SK-N-SH (cell line): Measurements from ENCODE around the gene ZNF750. TPM values are rescaled to one million over a fixed set of nuclear protein-coding genes. Genes with fewer than 3 reads are reported as not detected.

Experiments used
- CTCF ChIA-PET: fragments of 300-600, 350-600 bp; formaldehyde crosslinking; extraction: SDS; loops from one replicate; lab custom pipeline; 2021; lab: Yijun Ruan, JAX
- POLR2A ChIA-PET: fragments of 350-600 bp; sonication (Branson Sonifier 250); formaldehyde crosslinking; extraction: SDS; loops from one replicate; lab custom pipeline; 2020; ENCODE audit warnings: antibody characterized with exemption, inconsistent platforms; lab: Yijun Ruan, JAX
- DNase-seq: peaks from one replicate; pipeline ENCODE4 v3.0.0; 2012
- H2AFZ ChIP-seq: fragments of 200-600 bp; sonication (generic); 2 replicates; pipeline ENCODE4 v1.8.1; 2016; ENCODE audit warnings: antibody characterized with exemption, mild to moderate bottlenecking, low read depth
- H3F3A ChIP-seq: fragments of 200-600 bp; sonication (generic); replicated peaks from 2 replicates; pipeline ENCODE3; 2016; ENCODE audit warnings: antibody characterized with exemption, mild to moderate bottlenecking; ENCODE audit not compliant: insufficient read depth
- H3K27ac ChIP-seq, 2 experiments: fragments of 200-500 bp in 1 of 2; fragments of 200-600 bp in 1 of 2; sonication (Bioruptor generic) in 1 of 2; sonication (generic), shearing (Covaris generic) in 1 of 2; 2 replicates each; pipeline versions ENCODE4 v1.5.1 to v1.6.1; 2014 to 2016; ENCODE audit warnings: low read depth in 2 of 2, inconsistent platforms in 1 of 2, low read length in 1 of 2, mild to moderate bottlenecking in 1 of 2, mixed read lengths in 1 of 2
- H3K27me3 ChIP-seq: fragments of 200-600 bp; sonication (generic), shearing (Covaris generic); 2 replicates; pipeline ENCODE4 v1.6.1; 2016; ENCODE audit warnings: mixed run types; ENCODE audit not compliant: insufficient read depth
- H3K36me3 ChIP-seq, 2 experiments: fragments of 200-500 bp in 1 of 2; fragments of 200-600 bp in 1 of 2; sonication (Bioruptor generic) in 1 of 2; sonication (generic) in 1 of 2; replicated peaks in 1 of 2; 2 replicates each; pipeline versions ENCODE3 to v1.5.1; 2014 to 2016; ENCODE audit warnings: low read length in 1 of 2, mild to moderate bottlenecking in 1 of 2; ENCODE audit not compliant: insufficient read depth in 2 of 2, control insufficient read depth in 1 of 2
- H3K4me1 ChIP-seq, 2 experiments: fragments of 200-500 bp in 1 of 2; fragments of 200-600 bp in 1 of 2; sonication (Bioruptor generic) in 1 of 2; sonication (generic), shearing (Covaris generic) in 1 of 2; 2 replicates each; pipeline versions ENCODE4 v1.5.1 to v1.6.1; 2014 to 2016; ENCODE audit warnings: low read depth in 1 of 2, low read length in 1 of 2, mixed run types in 1 of 2; ENCODE audit not compliant: insufficient read depth in 2 of 2, control insufficient read depth in 1 of 2
- H3K4me2 ChIP-seq: fragments of 200-600 bp; sonication (generic), shearing (Covaris generic); 2 replicates; pipeline ENCODE4 v1.6.1; 2017; ENCODE audit warnings: mixed run types
- H3K4me3 ChIP-seq, 2 experiments: fragments of 200-500 bp in 1 of 2; fragments of 200-600 bp in 1 of 2; sonication (Bioruptor generic) in 1 of 2; sonication (generic), shearing (Covaris generic) in 1 of 2; 2 replicates each; pipeline versions ENCODE4 v1.5.1 to v1.8.1; 2014 to 2016; ENCODE audit warnings: low read depth in 2 of 2, inconsistent platforms in 1 of 2, low read length in 1 of 2, mild to moderate bottlenecking in 1 of 2, mixed read lengths in 1 of 2, moderate library complexity in 1 of 2
- H3K79me2 ChIP-seq: fragments of 200-600 bp; sonication (generic); 2 replicates; pipeline ENCODE4 v1.8.1; 2017; ENCODE audit warnings: mild to moderate bottlenecking; ENCODE audit not compliant: insufficient read depth
- H3K9ac ChIP-seq: fragments of 200-600 bp; sonication (generic); 2 replicates; pipeline ENCODE4 v1.6.1; 2017; ENCODE audit warnings: mixed run types
- H3K9me2 ChIP-seq: fragments of 200-600 bp; sonication (generic); 2 replicates; pipeline ENCODE4 v1.6.1; 2017; ENCODE audit warnings: mixed run types
- H3K9me3 ChIP-seq: fragments of 200-600 bp; sonication (generic); 2 replicates; pipeline ENCODE4 v1.6.1; 2017; ENCODE audit warnings: mixed run types, mild to moderate bottlenecking, moderate library complexity
- H4K20me1 ChIP-seq: fragments of 200-600 bp; sonication (generic); 2 replicates; pipeline ENCODE4 v1.6.1; 2017; ENCODE audit warnings: mild to moderate bottlenecking, mixed run types; ENCODE audit not compliant: insufficient read depth
- CHD2 ChIP-seq: fragments of 150-350 bp; IDR thresholded peaks from 2 replicates; pipeline ENCODE4 v1.6.1; 2018; ENCODE audit warnings: low read length; ENCODE audit not compliant: partially characterized antibody
- CTCF ChIP-seq: fragments of 200-600 bp; sonication (generic); IDR thresholded peaks from 2 replicates; pipeline ENCODE4 v1.6.1; 2017; ENCODE audit warnings: antibody characterized with exemption, mild to moderate bottlenecking, moderate library complexity
- ELF1 ChIP-seq: IDR thresholded peaks from 2 replicates; pipeline ENCODE4 v1.4.0; 2012
- EZH2phosphoT487 ChIP-seq: fragments of 200-600 bp; sonication (generic); IDR thresholded peaks from 2 replicates; pipeline ENCODE4 v1.6.1; 2017; ENCODE audit warnings: low read depth, mixed run types, mild to moderate bottlenecking, antibody characterized with exemption, moderate library complexity, borderline replicate concordance
- FOSL2 ChIP-seq: IDR thresholded peaks from 2 replicates; pipeline ENCODE4 v1.4.0; 2012; ENCODE audit warnings: low read depth, mild to moderate bottlenecking, moderate library complexity, borderline replicate concordance
- FOXJ3 ChIP-seq: sonication (generic); formaldehyde crosslinking; IDR thresholded peaks from 2 replicates; pipeline ENCODE4 v1.5.1; 2020; ENCODE audit warnings: mild to moderate bottlenecking, missing genetic modification reagents
- GABPA ChIP-seq: IDR thresholded peaks from 2 replicates; pipeline ENCODE4 v1.4.0; 2012; ENCODE audit warnings: low read depth, mild to moderate bottlenecking
- MXI1 ChIP-seq: IDR thresholded peaks from 2 replicates; pipeline ENCODE4 v1.6.1; 2012; ENCODE audit warnings: mild to moderate bottlenecking, low read depth, low read length, improper control_type of control experiment
- NRF1 ChIP-seq: IDR thresholded peaks from 2 replicates; pipeline ENCODE4 v1.6.1; 2012; ENCODE audit warnings: low read depth, mild to moderate bottlenecking, low read length
- POLR2AphosphoS5 ChIP-seq: IDR thresholded peaks from 2 replicates; pipeline ENCODE4 v1.6.1; 2012; ENCODE audit warnings: low read depth, low read length
- RCOR1 ChIP-seq: fragments of 150-350 bp; IDR thresholded peaks from 2 replicates; pipeline ENCODE4 v1.6.1; 2017; ENCODE audit warnings: antibody characterized with exemption, low read length
- RFX5 ChIP-seq: IDR thresholded peaks from 2 replicates; pipeline ENCODE4 v1.6.1; 2012; ENCODE audit warnings: mild to moderate bottlenecking, improper control_type of control experiment, low read length
- TAF1 ChIP-seq: IDR thresholded peaks from 2 replicates; pipeline ENCODE4 v1.6.1; 2012; ENCODE audit warnings: low read depth, mild to moderate bottlenecking, low read length, moderate library complexity, borderline replicate concordance
- TEAD4 ChIP-seq: IDR thresholded peaks from 2 replicates; pipeline ENCODE4 v1.4.0; 2012; ENCODE audit warnings: mild to moderate bottlenecking, borderline replicate concordance; ENCODE audit not compliant: insufficient read depth
- USF1 ChIP-seq: IDR thresholded peaks from 2 replicates; pipeline ENCODE4 v1.4.0; 2012; ENCODE audit warnings: low read depth, borderline replicate concordance
- YY1 ChIP-seq: IDR thresholded peaks from 2 replicates; pipeline ENCODE4 v1.4.0; 2012; ENCODE audit warnings: low read depth, mild to moderate bottlenecking
- ZBTB33 ChIP-seq: IDR thresholded peaks from 2 replicates; pipeline ENCODE4 v1.4.0; 2012; ENCODE audit warnings: low read depth, borderline replicate concordance
- WGBS: methylation state at CpG from one replicate; pipeline ENCODE4 v1.1.6; 2017; ENCODE audit warnings: low lambda C conversion rate; 5-methylcytosine and 5-hydroxymethylcytosine counted together
- polyA plus RNA-seq, 3 experiments: library from polyadenylated mRNA; depleted of rRNA; stranded (reverse); fragments of >200 nt; gene quantifications; 2 replicates each; pipeline ENCODE4 v1.2.3, GENCODE V29; 2012
- TF ChIP-seq, protein P1 (sequence below): IDR thresholded peaks from 2 replicates; pipeline ENCODE4; 2012
- TF ChIP-seq, protein P2 (sequence below): IDR thresholded peaks from 2 replicates; pipeline ENCODE4 v1.6.1; 2012; ENCODE audit warnings: mild to moderate bottlenecking, low read depth, low read length, moderate library complexity

The ZNF750 gene
- polyA plus RNA-seq, 1 of the 3 experiments (the other 2 are of a cell fraction): not detected

DNA sequence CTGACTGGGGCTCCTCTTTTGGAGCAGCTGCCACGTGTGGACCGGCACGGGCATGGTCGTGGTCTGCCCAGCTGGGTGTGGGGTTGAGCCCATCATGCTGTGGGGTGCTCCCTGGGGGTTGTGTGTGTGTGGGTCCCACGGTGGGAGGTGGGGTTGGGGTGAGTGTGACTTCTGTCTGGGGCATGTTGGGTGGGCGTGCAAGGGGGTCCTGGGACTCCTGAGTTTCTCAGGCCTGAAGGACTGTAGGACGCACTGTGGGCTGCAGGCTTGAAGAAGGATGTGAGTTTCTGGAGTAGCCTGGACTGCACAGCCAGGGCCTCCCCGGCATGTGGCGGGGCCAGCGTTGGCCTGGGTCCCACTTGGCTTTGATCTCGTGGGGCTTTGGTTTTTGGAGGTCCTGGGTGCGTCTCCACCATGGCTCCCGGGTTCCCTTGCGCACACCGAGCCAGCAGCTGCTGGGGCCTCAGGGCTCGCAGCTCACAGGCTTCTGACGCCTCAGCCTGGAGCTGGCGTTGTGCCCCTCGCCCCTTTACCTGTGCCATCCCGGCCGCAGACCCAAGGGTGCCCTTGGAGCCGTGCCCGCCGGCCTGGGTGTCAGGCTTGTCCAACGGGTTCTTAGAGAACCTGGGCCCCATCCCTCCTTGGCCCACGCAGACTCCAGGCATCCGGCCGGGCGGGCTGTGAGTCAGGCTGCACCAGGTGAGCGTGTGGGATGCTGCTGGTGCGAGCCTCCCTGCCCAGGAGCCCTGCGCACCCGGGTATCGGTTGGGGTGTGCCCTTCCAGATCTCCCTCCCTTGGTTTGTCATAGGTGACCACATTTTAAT lies 34.4 kb upstream of the ZNF750 start:
- H3K36me3 ChIP-seq: peaks cover 0 to 23% of the 10 kb centered on the region in 2 experiments

More for the DNA sequence above, 34.4 kb upstream of the ZNF750 start:
- Histone ChIP-seq H3K4me2 (no peak overlapping the region), H3K9me2 (no peaks in the 10 kb centered on the region), H3K27me3 (no peaks in the 10 kb centered on the region), H3K4me1 (peaks cover 0 to 2% of the 10 kb centered on the region in 2 experiments; a peak in 1 of 4 replicates), H3F3A (peaks cover 8% of the 10 kb centered on the region), H3K4me3 (no peak overlapping the region), H3K27ac (no peak overlapping the region), H2AFZ (no peak overlapping the region), H3K79me2 (peaks cover 13% of the 10 kb centered on the region; the same call in 1 of the 2 replicates), H4K20me1 (no peaks in the 10 kb centered on the region), H3K9me3 (no peaks in the 10 kb centered on the region), H3K9ac (no peak overlapping the region)
- no peak for DNase-seq
- TF ChIP-seq FOSL2 (no peak), POLR2AphosphoS5 (no peak), TAF1 (no peak), TEAD4 (no peak), ELF1 (no peak), CTCF (no peak), FOXJ3 (no peak), USF1 (no peak), NRF1 (no peak), ZBTB33 (no peak), EZH2phosphoT487 (no peak), RCOR1 (no peak), GABPA (no peak), MXI1 (no peak), CHD2 (no peak), RFX5 (no peak), YY1 (no peak)
- TF ChIP-seq, protein P1, sequence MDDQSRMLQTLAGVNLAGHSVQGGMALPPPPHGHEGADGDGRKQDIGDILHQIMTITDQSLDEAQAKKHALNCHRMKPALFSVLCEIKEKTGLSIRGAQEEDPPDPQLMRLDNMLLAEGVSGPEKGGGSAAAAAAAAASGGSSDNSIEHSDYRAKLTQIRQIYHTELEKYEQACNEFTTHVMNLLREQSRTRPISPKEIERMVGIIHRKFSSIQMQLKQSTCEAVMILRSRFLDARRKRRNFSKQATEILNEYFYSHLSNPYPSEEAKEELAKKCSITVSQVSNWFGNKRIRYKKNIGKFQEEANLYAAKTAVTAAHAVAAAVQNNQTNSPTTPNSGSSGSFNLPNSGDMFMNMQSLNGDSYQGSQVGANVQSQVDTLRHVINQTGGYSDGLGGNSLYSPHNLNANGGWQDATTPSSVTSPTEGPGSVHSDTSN: no peak
- TF ChIP-seq, protein P2, sequence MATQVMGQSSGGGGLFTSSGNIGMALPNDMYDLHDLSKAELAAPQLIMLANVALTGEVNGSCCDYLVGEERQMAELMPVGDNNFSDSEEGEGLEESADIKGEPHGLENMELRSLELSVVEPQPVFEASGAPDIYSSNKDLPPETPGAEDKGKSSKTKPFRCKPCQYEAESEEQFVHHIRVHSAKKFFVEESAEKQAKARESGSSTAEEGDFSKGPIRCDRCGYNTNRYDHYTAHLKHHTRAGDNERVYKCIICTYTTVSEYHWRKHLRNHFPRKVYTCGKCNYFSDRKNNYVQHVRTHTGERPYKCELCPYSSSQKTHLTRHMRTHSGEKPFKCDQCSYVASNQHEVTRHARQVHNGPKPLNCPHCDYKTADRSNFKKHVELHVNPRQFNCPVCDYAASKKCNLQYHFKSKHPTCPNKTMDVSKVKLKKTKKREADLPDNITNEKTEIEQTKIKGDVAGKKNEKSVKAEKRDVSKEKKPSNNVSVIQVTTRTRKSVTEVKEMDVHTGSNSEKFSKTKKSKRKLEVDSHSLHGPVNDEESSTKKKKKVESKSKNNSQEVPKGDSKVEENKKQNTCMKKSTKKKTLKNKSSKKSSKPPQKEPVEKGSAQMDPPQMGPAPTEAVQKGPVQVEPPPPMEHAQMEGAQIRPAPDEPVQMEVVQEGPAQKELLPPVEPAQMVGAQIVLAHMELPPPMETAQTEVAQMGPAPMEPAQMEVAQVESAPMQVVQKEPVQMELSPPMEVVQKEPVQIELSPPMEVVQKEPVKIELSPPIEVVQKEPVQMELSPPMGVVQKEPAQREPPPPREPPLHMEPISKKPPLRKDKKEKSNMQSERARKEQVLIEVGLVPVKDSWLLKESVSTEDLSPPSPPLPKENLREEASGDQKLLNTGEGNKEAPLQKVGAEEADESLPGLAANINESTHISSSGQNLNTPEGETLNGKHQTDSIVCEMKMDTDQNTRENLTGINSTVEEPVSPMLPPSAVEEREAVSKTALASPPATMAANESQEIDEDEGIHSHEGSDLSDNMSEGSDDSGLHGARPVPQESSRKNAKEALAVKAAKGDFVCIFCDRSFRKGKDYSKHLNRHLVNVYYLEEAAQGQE: no peak
- ChIA-PET CTCF (interaction anchor here (2.8 to 4.0 kb wide), 2 partner anchors 18 to 92 kb away, joined by 14 to 15 read pairs; no protein-coding TSS in a partner anchor), POLR2A (no interaction called here)
- 92% methylated on average over 23 of the region's 34 CpGs for WGBS
